GM12891 (cell line): ENCODE data around the gene PSAP.
"Not testable (repeated sequence)": the region's sequence is repeated elsewhere in the genome, so short reads cannot be mapped to it uniquely, and the experiment has no call there.

ENCODE experiments used
- DNase-seq: peaks from one replicate; pipeline ENCODE4 v3.0.0; 2011; ENCODE audit warnings: low spot score; ENCODE audit not compliant: insufficient read length
- FAIRE-seq: peaks from 2 replicates; lab custom pipeline; 2011; peaks lifted over from hg19 to GRCh38; lab: Jason Lieb, UNC
- PAX5 ChIP-seq: IDR thresholded peaks from 2 replicates; pipeline ENCODE4 v1.6.1; 2011; ENCODE audit warnings: low read length, moderate library complexity, mild to moderate bottlenecking; ENCODE audit not compliant: insufficient read depth, severe bottlenecking
- POLR2A ChIP-seq: IDR thresholded peaks from 2 replicates; pipeline ENCODE4 v1.6.1; 2011; ENCODE audit warnings: low read depth, low read length, control low read depth
- POLR2AphosphoS5 ChIP-seq: IDR thresholded peaks from 2 replicates; pipeline ENCODE4 v1.6.1; 2011; ENCODE audit warnings: low read depth, low read length, control low read depth
- POU2F2 ChIP-seq: IDR thresholded peaks from 2 replicates; pipeline ENCODE4 v1.6.1; 2011; ENCODE audit warnings: low read depth, mild to moderate bottlenecking, control low read depth, low read length, moderate library complexity
- SPI1 ChIP-seq: IDR thresholded peaks from 2 replicates; pipeline ENCODE4 v1.6.1; 2011; ENCODE audit warnings: low read depth, low read length, control low read depth
- TAF1 ChIP-seq: IDR thresholded peaks from 2 replicates; pipeline ENCODE4 v1.6.1; 2011; ENCODE audit warnings: low read depth, low read length, control low read depth

The PSAP gene

DNA sequence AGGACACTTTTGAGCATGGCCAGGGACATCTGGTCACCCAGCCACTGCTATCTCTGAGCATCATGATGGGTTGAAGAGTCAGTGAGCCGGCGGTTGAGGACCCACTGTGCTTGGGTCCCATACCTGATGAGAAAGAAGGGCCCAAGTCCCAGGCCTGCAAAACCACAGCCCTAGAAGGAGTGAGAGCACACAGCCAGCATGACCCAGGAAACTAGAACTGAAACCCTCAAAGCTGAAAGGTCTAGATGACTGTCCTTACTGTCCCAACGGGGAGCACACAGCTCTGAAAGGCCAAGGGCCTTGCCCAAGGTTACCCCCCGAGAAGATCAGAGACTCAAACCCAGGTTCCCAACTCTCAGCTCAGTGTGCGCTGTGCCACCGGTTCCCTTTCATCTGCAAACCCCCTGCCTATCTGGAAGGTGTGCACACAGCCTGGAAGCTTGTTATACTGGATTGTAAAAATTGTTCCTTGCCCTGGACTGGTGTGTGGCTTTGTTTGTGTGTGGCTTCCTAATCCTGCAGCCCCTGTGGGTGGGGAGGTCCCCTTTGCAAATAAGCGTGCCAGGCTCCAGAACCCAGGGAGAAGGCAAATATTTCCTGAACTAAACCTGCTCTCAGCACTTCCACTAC, 22.6 kb upstream of the PSAP start:
- FAIRE-seq (peak; percentile 96), DNase-seq (peak; percentile 66)
- TF ChIP-seq TAF1 = no peak
- TF ChIP-seq PAX5 = peak; percentile 49
- peak; percentile 91 for TF ChIP-seq SPI1

DNA sequence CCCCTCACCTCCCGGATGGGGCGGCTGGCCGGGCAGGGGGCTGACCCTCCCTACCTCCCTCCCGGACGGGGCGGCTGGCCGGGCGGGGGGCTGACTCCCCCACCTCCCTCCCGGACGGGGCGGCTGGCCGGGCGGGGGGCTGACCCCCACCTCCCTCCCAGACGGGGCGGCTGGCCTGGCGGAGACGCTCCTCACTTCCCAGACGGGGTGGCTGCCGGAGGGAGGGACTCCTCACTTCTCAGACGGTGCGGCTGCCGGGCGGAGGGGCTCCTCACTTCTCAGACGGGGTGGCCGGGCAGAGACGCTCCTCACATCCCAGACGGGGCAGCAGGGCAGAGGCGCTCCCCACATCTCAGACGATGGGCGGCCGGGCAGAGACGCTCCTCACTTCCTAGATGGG, 18.6 kb upstream of the PSAP start:
- not testable (repeated sequence) for DNase-seq, FAIRE-seq

DNA sequence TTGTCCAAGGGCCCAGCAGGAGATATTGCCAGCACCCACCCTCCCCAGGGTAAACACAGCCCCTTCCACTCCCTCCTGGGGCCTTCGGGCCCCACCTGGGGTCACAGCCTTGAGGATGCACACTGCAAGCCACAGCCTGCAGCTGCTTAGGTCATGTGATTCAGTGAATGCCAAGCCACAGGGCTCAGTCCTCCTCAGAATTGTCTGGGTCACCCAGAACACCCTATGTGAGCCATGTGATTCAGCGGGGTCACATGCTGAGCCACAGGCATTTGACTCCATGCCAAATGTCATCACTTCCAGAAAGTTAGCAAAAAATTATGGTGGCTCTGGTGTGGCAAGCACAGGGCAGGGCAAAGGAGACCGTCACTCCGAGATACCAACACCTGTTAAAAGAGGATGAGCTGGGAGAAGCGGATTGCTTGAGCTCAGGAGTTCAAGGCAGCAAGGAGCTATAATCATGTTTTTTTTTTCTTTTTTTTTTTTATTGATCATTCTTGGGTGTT, 17.2 kb upstream of the PSAP start:
- no peak for TF ChIP-seq SPI1
- no peak for TF ChIP-seq POLR2A
- TF ChIP-seq POU2F2 = no peak
- TF ChIP-seq POLR2AphosphoS5 = no peak
- no peak for TF ChIP-seq PAX5
- no peak for TF ChIP-seq TAF1
- no peak for FAIRE-seq
- DNase-seq = no peak

DNA sequence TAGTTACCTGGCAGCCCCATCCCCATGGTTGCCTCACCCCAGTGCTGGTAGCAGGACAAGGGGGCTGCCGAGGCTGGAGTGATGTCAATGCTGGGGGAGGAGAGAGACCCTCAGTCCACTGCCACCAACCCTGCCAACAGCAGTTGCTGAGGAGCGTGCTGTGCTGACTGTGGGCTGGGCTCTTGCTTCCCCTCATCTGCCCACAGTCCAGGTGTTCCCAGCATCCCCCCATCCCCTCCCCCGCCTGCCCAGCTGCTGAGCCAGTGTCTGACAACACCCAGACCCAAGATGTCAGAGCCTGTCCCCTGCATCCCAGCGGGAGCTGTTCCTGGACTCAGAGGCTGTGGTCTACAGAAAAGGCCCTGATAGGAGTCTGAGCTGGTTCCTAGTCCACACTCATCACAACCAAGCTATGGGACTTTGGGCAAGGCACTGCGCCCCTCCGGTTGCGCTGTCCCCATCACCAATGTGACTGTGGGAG, 14.6 kb upstream of the PSAP start:
- FAIRE-seq = no peak
- TF ChIP-seq POLR2AphosphoS5 (no peak), POLR2A (no peak), POU2F2 (no peak), SPI1 (no peak), TAF1 (no peak), PAX5 (no peak)
- DNase-seq = no peak

DNA sequence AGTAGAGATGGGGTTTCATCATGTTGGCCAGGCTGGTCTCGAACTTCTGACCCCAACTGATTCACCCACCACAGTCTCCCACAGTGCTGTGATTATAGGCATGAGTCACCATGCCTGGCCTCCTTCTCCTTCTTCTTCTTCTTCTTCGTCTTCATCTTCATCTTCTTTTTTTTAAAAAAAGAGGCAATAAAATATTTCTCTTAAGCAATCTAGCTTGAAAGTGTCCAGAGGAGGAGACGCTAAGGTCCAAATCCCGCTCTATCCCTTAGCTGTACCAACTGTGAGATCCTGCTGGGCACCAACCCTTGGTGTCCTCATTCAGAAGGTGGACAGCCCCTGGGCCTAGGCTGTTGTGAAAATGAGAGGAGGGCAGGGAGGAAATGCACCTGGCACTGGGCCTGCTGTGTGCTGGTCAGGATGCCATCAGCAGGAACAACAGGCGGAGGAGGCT, 13.9 kb upstream of the PSAP start:
- TF ChIP-seq SPI1 (no peak), POLR2A (no peak)
- no peak for FAIRE-seq
- no peak for DNase-seq

DNA sequence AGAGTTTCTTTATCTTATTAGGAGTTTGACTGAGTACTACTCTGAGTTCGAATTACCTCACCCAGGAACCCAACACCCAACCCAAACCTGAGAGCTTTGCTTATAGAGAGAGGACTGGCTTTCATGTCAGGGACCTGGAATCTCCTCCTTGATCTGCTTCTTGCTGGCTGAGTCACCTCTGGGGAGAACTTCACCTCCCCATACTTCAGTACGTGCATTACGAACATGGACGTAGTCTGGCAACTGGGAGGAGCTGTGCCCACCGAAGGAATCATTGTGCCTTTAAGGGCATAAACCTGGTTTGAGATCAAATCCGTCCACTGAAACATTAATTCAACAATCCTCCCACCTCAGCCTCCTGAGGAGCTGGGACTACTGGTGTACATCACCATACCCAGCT, 12.2 kb upstream of the PSAP start:
- no peak for FAIRE-seq
- no peak for DNase-seq
- no peak for TF ChIP-seq POLR2A
- TF ChIP-seq TAF1 = no peak
- no peak for TF ChIP-seq PAX5
- TF ChIP-seq POLR2AphosphoS5 = no peak
- no peak for TF ChIP-seq SPI1
- TF ChIP-seq POU2F2 = no peak

DNA sequence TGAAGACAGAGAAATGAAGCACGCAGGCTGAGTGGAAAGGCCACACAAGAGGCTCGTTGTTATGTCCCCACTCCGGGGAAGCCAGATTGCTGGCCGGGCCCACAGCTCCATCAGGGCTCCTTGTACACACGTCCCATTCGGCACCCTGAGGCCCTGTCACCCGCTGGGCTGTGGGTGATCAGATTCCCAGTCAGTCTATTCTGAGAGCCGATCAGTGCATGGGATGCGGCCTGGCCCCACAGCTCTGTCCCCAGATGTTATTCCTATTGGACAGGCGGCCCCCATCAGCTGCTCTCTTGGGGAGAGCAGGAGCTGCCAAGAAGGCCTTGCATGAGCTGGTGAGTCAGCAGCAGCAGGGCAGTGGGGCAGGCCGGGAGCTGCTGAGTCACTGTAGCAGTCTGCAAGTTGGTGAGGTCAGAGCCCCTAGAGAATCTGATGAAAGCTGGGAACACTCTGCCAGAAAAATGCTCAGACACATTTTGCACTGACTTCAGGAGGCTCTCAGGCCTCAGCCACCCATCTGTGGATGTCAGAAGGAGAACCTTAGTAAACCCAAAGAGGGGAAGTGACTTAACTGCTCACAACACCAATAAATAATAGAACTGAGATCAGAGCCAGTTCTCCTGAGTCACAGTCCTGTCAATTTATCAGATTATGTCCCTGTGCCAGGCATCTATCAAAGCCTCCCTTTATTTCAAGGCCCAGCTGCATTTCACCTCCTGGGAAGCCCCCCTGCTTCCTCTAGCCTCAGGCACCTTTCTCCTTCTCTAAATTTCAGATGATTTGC, 9.4 kb upstream of the PSAP start:
- FAIRE-seq (peak; percentile 33), DNase-seq (peak; percentile 39)
- TF ChIP-seq POLR2A (0 out of 2 replicates have a peak, but pooled peaks have one; percentile 29), POLR2AphosphoS5 (no peak), SPI1 (peak; percentile 77)

DNA sequence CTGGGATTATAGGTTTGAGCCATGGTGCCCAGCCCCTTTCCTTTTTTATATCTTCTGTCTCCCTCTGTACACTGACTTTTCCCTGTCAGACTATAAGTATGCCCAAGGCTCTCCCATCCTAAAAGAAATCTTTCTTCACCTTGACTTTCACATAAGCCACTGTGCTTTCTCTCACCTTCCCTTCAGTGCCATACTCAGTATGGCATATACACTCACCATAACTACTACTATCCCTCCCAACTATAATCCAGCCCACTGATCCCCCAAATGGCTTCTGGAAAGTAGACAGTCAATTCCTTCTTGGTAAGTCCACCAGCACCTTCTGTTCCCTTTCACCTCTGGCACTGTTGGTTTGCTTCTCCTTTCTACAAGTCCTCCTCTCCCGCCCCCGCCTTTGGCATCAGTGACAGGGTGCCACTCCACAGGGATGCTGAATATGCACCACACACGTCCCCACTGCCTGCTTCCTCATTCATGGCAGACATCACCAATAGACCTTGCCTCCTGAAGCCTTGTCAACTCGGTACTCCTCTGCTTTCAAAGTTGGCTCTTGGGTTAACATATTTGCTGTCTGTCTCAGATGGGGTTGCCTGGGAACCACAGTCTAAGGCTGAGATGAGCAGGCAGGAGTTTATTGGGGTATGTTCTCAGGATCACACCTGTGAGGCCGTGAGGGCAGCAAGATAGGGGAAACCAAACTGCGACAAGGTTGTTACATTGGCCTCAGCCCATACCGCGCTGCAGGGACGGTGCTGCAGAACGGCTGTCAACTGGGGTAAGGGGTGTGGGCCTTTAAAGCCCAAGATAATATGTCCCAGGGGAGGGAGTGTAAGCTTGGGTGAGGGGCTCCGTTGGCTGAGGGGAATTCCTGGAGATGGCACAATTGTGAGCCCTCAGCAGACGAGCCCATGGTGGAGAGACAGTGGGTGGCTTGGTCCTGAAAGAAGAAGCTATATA, 7.2 kb upstream of the PSAP start:
- FAIRE-seq = no peak
- no peak for TF ChIP-seq POLR2AphosphoS5
- DNase-seq = no peak

DNA sequence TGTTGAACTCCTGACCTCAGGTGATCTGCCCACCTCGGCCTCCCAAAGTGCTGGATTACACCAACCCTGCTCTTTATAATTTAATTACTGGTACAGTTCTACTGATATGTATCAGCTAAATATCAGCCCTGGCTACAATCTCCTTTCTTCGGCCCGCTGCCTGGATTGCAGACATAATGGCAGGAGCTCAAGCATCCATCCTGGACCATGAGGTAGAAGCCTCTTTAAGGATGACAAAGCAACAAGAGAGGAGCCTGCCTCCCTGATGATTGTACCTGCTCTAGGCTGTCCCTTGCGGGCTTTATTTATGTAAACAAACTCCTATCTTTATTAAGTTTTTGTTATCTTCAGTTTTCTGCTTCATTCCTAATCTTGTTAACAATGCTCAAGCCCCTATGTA, 5.6 kb upstream of the PSAP start:
- DNase-seq = no peak
- TF ChIP-seq SPI1 (no peak), POLR2A (no peak), POU2F2 (no peak), POLR2AphosphoS5 (no peak), PAX5 (no peak), TAF1 (no peak)
- no peak for FAIRE-seq

DNA sequence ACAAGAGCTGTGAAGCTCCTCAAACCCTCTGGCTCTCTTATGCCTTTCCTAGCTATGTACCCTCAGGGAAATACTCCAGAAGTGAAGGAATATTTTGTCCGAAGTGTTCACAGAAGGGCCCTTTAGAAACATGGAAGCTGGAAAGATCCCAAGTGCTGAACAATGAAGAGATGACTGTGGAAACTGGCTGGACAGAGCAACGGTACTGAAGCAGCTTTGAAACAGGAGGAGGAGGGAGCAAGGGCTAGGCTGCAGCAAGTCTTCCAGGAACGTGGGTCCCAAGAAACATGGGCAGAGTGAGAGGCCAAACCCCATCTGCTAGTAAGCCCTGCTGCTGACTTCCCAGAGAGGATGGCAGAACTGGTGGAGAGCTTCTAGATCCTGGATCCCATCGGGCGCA, 3.0 kb upstream of the PSAP start:
- no peak for TF ChIP-seq SPI1
- TF ChIP-seq TAF1 = no peak
- no peak for TF ChIP-seq POLR2AphosphoS5
- no peak for TF ChIP-seq PAX5
- no peak for TF ChIP-seq POLR2A
- DNase-seq = no peak
- FAIRE-seq = no peak
